GM23338 (cell line): ENCODE measurements around the gene WWOX. TPM values are rescaled to one million over a fixed set of nuclear protein-coding genes. Genes with fewer than 3 reads are reported as not detected.

Source experiments
- ATAC-seq: fragments of 200-7000 bp; cut with Tn5 transposase; 3 replicates; pipeline ENCODE4 v1.9.1; 2020
- DNase-seq: peaks from one replicate; pipeline ENCODE4 v3.0.0-alpha.2; 2015; ENCODE audit warnings: low spot score
- H2AFZ ChIP-seq: fragments of 200-600 bp; sonication (generic); 2 replicates; pipeline ENCODE4 v1.8.0; 2016; ENCODE audit warnings: antibody characterized with exemption, mild to moderate bottlenecking, moderate library complexity
- H3F3A ChIP-seq: fragments of 200-600 bp; sonication (generic); replicated peaks from 2 replicates; pipeline ENCODE4 v1.8.0; 2017; ENCODE audit warnings: antibody characterized with exemption, mixed run types, low read depth
- H3K27ac ChIP-seq: fragments of 200-600 bp; sonication (generic); 2 replicates; pipeline ENCODE4 v1.6.1; 2016; ENCODE audit warnings: low read depth
- H3K27me3 ChIP-seq: fragments of 200-600 bp; sonication (generic); 2 replicates; pipeline ENCODE4 v1.8.0; 2016; ENCODE audit warnings: mild to moderate bottlenecking, mixed run types, moderate library complexity; ENCODE audit not compliant: insufficient read depth
- H3K36me3 ChIP-seq: fragments of 200-600 bp; sonication (generic); 2 replicates; pipeline ENCODE4 v1.8.0; 2016; ENCODE audit warnings: mild to moderate bottlenecking; ENCODE audit not compliant: insufficient read depth
- H3K4me1 ChIP-seq: fragments of 200-600 bp; sonication (generic); 2 replicates; pipeline ENCODE4 v1.8.0; 2016; ENCODE audit warnings: mild to moderate bottlenecking, moderate library complexity; ENCODE audit not compliant: insufficient read depth
- H3K4me2 ChIP-seq: fragments of 200-600 bp; sonication (generic); 2 replicates; pipeline ENCODE4 v1.7.1; 2017; ENCODE audit warnings: mixed run types
- H3K4me3 ChIP-seq: fragments of 200-600 bp; sonication (generic); 2 replicates; pipeline ENCODE4 v1.6.1; 2016; ENCODE audit warnings: mixed run types
- H3K79me2 ChIP-seq: fragments of 200-600 bp; sonication (generic); replicated peaks from 2 replicates; pipeline ENCODE4 v1.8.0; 2017; ENCODE audit warnings: mild to moderate bottlenecking; ENCODE audit not compliant: insufficient read depth
- H3K9me2 ChIP-seq: fragments of 200-600 bp; sonication (generic); 2 replicates; pipeline ENCODE4 v1.8.0; 2017; ENCODE audit not compliant: insufficient read depth
- H4K20me1 ChIP-seq: fragments of 200-600 bp; sonication (generic); replicated peaks from 2 replicates; pipeline ENCODE4 v1.8.0; 2017; ENCODE audit warnings: mild to moderate bottlenecking; ENCODE audit not compliant: insufficient read depth
- H3K27ac Mint-ChIP-seq: 2 replicates; pipeline ENCODE4 v1.8.0; 2020; ENCODE audit warnings: inconsistent platforms, mild to moderate bottlenecking, moderate library complexity, mixed read lengths
- H3K27me3 Mint-ChIP-seq: 3 replicates; pipeline ENCODE4 v1.8.0; 2022; ENCODE audit warnings: low read depth, mild to moderate bottlenecking, moderate library complexity, mixed read lengths, inconsistent platforms; ENCODE audit not compliant: insufficient read depth, poor library complexity
- H3K36me3 Mint-ChIP-seq: 3 replicates; pipeline ENCODE4 v1.8.0; 2021; ENCODE audit warnings: low read depth, mild to moderate bottlenecking, inconsistent platforms, moderate library complexity, mixed read lengths
- H3K4me1 Mint-ChIP-seq: 3 replicates; pipeline ENCODE4 v1.8.0; 2020; ENCODE audit warnings: mild to moderate bottlenecking, inconsistent platforms, mixed read lengths
- H3K4me3 Mint-ChIP-seq: 3 replicates; pipeline ENCODE4 v1.8.0; 2021; ENCODE audit warnings: moderate library complexity, mild to moderate bottlenecking, inconsistent platforms, mixed read lengths
- H3K9me3 Mint-ChIP-seq: 3 replicates; pipeline ENCODE4 v1.8.0; 2020; ENCODE audit warnings: moderate library complexity, mild to moderate bottlenecking, inconsistent platforms, mixed read lengths
- CREB1 ChIP-seq: fragments of 250-450 bp; sonication (Bioruptor Pico); IDR thresholded peaks from 2 replicates; pipeline ENCODE4 v1.5.0; 2020; ENCODE audit warnings: low read depth, mild to moderate bottlenecking, moderate library complexity
- CTCF ChIP-seq, 2 experiments: fragments of 200-600 bp in 1 of 2; sonication (generic) in 1 of 2; conservative IDR thresholded peaks; 2 replicates each; pipeline versions ENCODE4 v1.5.1 to v1.6.1; 2016 to 2017; ENCODE audit warnings: antibody characterized with exemption in 2 of 2, low read depth in 2 of 2, mild to moderate bottlenecking in 2 of 2, moderate library complexity in 1 of 2
- ETS1 ChIP-seq: IDR thresholded peaks from 2 replicates; pipeline ENCODE4 v1.6.1; 2016; ENCODE audit warnings: antibody characterized with exemption
- EZH2 ChIP-seq: fragments of 200-600 bp; sonication (generic); IDR thresholded peaks from one replicate; pipeline ENCODE4 v1.8.0; 2017; ENCODE audit warnings: antibody characterized with exemption, mild to moderate bottlenecking, low read depth; ENCODE audit not compliant: unreplicated experiment
- EZH2phosphoT487 ChIP-seq: fragments of 200-600 bp; sonication (generic); IDR thresholded peaks from one replicate; pipeline ENCODE4 v1.8.1; 2018; ENCODE audit warnings: antibody characterized with exemption; ENCODE audit not compliant: unreplicated experiment
- JUNB ChIP-seq: IDR thresholded peaks from one replicate; pipeline ENCODE4 v1.6.1; 2016; ENCODE audit warnings: antibody characterized with exemption; ENCODE audit not compliant: unreplicated experiment
- NANOG ChIP-seq: IDR thresholded peaks from 2 replicates; pipeline ENCODE4 v1.6.1; 2016; ENCODE audit warnings: antibody characterized with exemption, borderline replicate concordance
- POLR2AphosphoS5 ChIP-seq: IDR thresholded peaks from 2 replicates; pipeline ENCODE4 v1.6.1; 2016; ENCODE audit warnings: antibody characterized with exemption, low read depth
- REST ChIP-seq: IDR thresholded peaks from one replicate; pipeline ENCODE4 v1.6.1; 2018; ENCODE audit warnings: antibody characterized with exemption; ENCODE audit not compliant: unreplicated experiment
- STAT1 ChIP-seq: IDR thresholded peaks from one replicate; pipeline ENCODE4 v1.6.1; 2016; ENCODE audit warnings: antibody characterized with exemption; ENCODE audit not compliant: unreplicated experiment
- ZNF114 ChIP-seq: fragments of 250-450 bp; sonication (Bioruptor Pico); IDR thresholded peaks from 2 replicates; pipeline ENCODE4 v1.5.0; 2020; ENCODE audit warnings: mild to moderate bottlenecking, moderate library complexity
- ZNF331 ChIP-seq: fragments of 250-450 bp; sonication (Bioruptor Pico); IDR thresholded peaks from 2 replicates; pipeline ENCODE4 v1.5.0; 2020; ENCODE audit warnings: low read depth, mild to moderate bottlenecking, moderate library complexity
- polyA plus RNA-seq: library from polyadenylated mRNA; unstranded; fragments of >200 nt; fragmentation: Nextera tagmentation; extraction: Ambion mirVana; gene quantifications from 2 replicates; pipeline ENCODE4 v1.2.1, GENCODE V29; 2016
- total RNA-seq: library from RNA; depleted of rRNA; stranded (reverse); fragments of >200 nt; shearing (Covaris generic); gene quantifications from 2 replicates; pipeline ENCODE4 v1.2.3, GENCODE V29; 2014

Gene WWOX
- total and polyA plus RNA-seq, 2 experiments from 2014 or later, result 10.0 to 19.3 TPM

GRCh38 chr16:78310990-78311561 is 211.6 kb downstream of the WWOX start:
- Histone ChIP-seq H3K36me3 (no peaks in the 10 kb centered on the region), H3K9me2 (no peaks in the 10 kb centered on the region; the same call in 1 of the 2 replicates), H3K4me3 (no peak overlapping the region), H2AFZ (no peak overlapping the region), H3K79me2 (no peaks in the 10 kb centered on the region), H3K4me1 (peaks cover 43% of the 10 kb centered on the region), H4K20me1 (no peaks in the 10 kb centered on the region), H3K27me3 (no peaks in the 10 kb centered on the region), H3K4me2 (peak overlapping the region; percentile 44; the same call in 1 of the 2 replicates), H3K27ac (no peak overlapping the region), H3F3A (no peaks in the 10 kb centered on the region)
- peak; percentile 84 for ATAC-seq
- H3K27me3 Mint-ChIP-seq, result peaks cover 6% of the 10 kb centered on the region
- no peaks in the 10 kb centered on the region for H3K36me3 Mint-ChIP-seq
- peak; percentile 71 for DNase-seq
- peak overlapping the region; percentile 53 for H3K27ac Mint-ChIP-seq
- H3K4me3 Mint-ChIP-seq, result peak overlapping the region; percentile 8; the same call in 2 of the 3 replicates
- no peaks in the 10 kb centered on the region for H3K9me3 Mint-ChIP-seq
- TF ChIP-seq EZH2phosphoT487 (no peak), ETS1 (no peak), CREB1 (no peak), JUNB (no peak), REST (no peak), NANOG (peak; percentile 28; the same call in 1 of the 2 replicates)
- H3K4me1 Mint-ChIP-seq, result peaks cover 54% of the 10 kb centered on the region

- no peak overlapping the region for H3K27ac Mint-ChIP-seq
- no peaks in the 10 kb centered on the region for H3K27me3 ChIP-seq
- no peaks in the 10 kb centered on the region for H3F3A ChIP-seq
- H3K4me2 ChIP-seq, result no peak overlapping the region
- ATAC-seq, result peak; percentile 18; the same call in 2 of the 3 replicates
- DNase-seq, result no peak
- no peaks in the 10 kb centered on the region for H3K9me3 Mint-ChIP-seq
- H3K9me2 ChIP-seq, result peaks cover 2% of the 10 kb centered on the region; the same call in 1 of the 2 replicates
- H3K27me3 Mint-ChIP-seq, result peaks cover 6% of the 10 kb centered on the region
- H3K4me3 ChIP-seq, result no peak overlapping the region
- H3K4me1 ChIP-seq, result peaks cover 43% of the 10 kb centered on the region
- TF ChIP-seq ZNF114 (CRISPR knock-in tag) (no peak), REST (no peak), POLR2AphosphoS5 (no peak), STAT1 (no peak), JUNB (no peak), ZNF331 (CRISPR knock-in tag) (no peak), EZH2 (no peak), CTCF (conservative IDR thresholded peaks at IDR 0.05; ENCODE audit: low read depth in 2 of 2) (no peak), CREB1 (no peak)
- no peaks in the 10 kb centered on the region for H3K79me2 ChIP-seq
- H3K4me1 Mint-ChIP-seq, result peaks cover 54% of the 10 kb centered on the region
- H2AFZ ChIP-seq, result no peak overlapping the region
- no peak overlapping the region for H3K4me3 Mint-ChIP-seq
- no peak overlapping the region for H3K27ac ChIP-seq
- H3K36me3 Mint-ChIP-seq, result no peaks in the 10 kb centered on the region
- H4K20me1 ChIP-seq, result no peaks in the 10 kb centered on the region
- no peaks in the 10 kb centered on the region for H3K36me3 ChIP-seq
These were observed 212.4 kb downstream of the WWOX start for GRCh38 chr16:78311831-78312230.
